GM19023 (cell line): ENCODE measurements around the gene PANK4.
"Not testable (repeated sequence)": the region's sequence is repeated elsewhere in the genome, so short reads cannot be mapped to it uniquely, and the experiment has no call there.

Experiments used
- ATAC-seq: cut with Tn5 transposase; IDR thresholded peaks from one replicate; pipeline ENCODE4 v1.9.1; 2021; ENCODE audit warnings: mild to moderate bottlenecking, moderate library complexity; ENCODE audit not compliant: unreplicated experiment

PANK4 gene

DNA sequence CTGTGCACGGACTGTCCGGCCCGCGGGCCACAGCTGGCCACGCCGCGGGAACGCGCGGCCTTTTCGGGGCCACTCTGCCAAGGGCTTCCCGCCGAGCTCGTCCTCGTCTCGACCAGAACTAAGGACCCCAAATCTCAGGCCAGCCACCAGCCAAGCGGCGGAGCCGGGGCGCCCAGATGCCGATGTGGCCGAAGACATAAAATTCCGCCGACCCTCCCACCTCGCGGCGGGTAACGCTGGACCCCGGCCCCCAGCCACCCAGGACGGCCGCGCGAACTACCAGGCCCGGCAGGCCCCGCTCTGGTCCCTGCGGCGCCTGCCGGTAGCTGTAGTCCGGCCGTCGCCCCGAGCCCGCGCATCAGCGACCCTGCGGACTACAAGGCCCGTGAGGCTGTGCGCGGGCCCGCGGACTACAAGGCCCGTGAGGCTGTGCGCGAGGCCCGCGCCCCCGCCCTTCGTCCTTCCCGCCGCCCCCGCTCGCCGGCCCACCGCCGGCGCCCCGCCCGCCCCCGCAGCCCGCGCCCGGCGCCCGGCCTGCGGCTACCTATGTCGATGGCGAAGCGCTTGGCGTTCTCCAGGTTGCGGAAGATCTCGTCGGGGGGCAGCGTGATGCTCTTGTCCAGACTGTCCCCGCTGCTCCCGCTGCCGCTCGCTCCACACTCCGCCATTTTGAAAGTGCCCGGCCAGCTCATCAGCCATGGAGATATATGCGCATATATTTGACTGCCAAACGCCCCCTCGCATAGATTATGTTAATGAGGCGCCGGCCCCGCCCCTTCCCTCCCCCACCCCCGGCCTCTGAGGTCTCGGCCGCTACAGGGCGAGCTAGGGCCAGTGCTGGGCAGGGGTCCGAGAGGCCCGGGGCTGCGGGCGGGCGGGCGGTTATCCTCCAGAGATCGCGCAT lies at the start of gene PANK4:
TSS of gene PANK4 (minus strand) at position 677 of the 904 bp plus-strand sequence. CDS start at position 668, 9 bp downstream.
- ATAC-seq = peak; percentile 80

DNA sequence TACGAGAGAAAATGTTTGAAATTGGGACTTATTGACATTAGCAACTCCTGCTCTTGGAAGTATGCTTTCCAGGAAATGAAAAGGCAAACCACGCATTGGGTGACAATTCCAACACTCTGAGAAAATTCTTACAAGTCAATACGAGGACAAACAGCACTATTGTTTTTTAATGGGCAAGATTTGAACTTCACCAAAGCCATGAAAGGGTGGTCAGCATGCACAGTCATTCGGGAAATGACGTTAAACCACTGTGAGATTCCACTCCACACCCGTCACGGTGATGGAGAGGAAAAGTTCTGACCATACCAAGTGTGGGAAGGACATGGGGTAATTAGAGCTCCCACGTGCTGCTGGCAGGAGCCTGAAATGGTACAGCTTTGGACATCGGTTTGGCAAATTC lies 48.0 kb upstream of the PANK4 start:
- no peak for ATAC-seq

DNA sequence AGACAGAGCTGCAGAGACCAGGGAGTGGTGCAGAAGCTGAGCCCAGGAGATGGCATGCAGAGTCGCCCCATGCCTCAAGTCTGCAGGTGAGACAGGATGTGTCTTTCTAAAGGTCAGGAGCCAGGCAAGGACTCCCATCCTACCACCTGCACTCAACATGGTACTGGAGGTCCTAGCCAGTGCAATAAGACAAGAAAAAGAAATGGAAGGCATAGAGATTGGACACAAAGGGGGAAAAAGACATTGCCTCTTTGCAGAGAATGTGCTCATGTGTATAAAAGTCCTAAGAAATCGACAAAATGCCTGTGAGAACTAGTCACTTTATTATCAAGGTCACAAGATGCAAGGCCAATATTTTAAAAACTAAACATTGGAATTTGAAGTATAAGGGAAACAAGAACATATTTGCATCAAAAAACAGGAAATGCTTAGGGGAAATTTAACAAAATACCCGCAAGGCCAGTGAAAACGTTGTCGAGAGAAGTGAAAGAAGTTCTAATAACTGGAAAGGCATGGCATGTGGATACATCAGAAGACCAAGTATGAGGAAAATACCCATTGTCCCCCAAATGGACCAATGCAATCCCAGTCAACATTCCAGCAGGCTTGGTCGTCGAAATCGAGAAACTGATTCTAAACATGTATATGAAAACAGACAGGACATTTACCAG lies 47.0 kb upstream of the PANK4 start:
- ATAC-seq = no peak

DNA sequence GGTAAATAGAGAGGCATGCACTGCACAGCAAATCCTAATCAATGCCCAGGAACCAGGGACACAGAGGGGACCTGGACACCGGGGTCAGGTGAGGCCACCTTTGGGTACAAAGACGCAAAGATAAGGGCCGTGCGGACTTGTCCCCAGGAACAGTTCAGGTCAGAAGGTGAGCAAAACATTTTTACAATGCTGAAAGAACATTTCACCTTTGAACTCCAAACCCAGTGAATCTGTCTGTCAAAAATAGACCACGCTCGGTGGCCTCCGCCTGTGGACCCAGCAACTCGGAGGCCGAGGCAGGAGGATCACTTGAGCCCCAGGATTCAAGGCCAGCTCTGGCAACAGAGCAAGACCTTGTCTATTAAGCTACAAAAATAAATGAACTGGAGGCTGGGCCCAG lies 45.0 kb upstream of the PANK4 start:
- no peak for ATAC-seq

DNA sequence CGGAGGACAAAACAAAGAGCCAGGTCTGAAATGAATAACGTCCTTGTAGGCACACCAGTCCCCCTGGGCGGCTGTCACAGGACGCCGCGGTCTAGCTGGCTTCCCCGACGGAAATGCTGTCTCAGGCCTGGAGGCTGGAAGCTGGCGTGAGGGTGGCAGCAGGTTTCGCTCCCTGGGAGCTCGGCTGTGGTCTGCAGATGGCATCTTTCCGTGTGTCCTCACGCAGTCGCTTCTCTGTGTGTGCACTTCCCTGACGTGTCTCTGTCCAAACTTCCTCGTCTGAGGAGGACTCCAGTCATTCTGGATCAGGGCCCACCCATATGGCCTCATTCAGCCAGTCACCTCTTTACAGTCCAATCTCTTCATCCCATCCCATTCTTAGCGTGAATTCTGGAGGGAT lies 43.9 kb upstream of the PANK4 start:
- no peak for ATAC-seq

DNA sequence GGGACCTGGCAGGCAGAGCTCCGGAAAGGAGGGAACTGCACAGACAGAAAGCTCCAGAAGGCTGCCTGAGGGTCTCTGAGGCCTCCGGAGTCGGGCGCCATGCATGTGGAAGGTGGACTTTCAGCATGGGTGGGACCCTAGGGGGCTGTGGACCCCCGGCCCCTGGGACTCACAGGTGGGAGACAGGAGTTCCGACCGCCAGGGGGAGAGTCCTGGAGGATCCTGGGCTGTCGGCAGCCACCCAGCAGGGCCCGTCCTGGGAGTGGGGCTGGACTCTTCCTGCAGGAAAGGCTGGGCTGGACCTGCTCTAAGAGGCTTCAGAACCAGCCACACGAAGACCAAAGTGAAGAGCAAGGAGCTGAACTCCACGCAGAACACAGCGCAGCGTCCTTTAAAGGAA lies 43.3 kb upstream of the PANK4 start:
- not testable (repeated sequence) for ATAC-seq

DNA sequence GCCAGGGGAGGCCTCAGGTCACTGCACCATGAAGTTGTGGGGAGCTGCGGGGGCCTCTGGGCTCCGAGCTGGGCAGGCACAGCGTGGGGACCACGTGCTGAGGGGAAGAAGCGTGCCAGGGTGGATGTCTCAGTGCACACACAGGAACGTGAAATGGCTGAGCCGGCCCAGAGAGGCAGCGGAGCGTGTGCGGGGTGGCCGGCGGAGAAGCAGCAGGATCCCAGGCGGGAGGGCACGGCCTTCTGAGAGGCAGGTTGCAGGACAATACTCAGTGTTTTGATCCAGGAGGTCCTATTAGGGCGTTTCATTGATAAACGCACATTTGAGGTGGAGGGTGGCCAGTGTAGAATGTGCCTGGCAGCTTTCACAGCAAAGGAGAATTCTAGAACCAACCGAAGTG lies 42.7 kb upstream of the PANK4 start:
- ATAC-seq = no peak

DNA sequence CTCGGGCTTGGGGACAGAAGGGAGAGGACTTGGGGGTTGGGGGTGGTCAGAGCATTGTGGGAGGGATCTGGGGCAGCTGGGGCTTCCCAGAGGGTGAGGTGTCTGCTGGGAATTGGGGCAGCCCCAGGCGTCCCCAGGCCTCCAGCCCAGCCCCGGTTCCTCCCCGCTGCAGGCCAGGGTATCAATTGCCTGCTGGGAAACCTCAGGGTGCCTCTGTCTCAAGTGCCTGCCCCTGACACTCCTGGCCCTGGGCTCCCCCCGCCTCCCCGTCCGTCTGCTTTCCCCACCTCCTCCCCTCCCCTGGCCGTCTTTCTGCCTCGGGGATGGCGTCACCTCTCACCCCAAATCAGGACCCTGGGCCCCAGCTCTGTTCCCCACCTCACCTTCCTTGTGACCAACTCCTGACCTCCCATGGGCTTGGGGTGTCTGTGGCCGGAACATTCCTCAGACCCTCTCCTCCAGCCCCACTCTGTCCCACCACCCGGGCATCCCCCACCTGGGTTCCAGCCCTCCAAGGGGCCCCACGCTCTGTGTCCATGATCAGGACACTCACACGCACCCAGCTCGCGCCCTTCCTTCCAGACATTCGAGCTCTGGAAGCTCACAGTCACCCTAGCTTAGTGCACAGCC lies 41.9 kb upstream of the PANK4 start:
- not testable (repeated sequence) for ATAC-seq

DNA sequence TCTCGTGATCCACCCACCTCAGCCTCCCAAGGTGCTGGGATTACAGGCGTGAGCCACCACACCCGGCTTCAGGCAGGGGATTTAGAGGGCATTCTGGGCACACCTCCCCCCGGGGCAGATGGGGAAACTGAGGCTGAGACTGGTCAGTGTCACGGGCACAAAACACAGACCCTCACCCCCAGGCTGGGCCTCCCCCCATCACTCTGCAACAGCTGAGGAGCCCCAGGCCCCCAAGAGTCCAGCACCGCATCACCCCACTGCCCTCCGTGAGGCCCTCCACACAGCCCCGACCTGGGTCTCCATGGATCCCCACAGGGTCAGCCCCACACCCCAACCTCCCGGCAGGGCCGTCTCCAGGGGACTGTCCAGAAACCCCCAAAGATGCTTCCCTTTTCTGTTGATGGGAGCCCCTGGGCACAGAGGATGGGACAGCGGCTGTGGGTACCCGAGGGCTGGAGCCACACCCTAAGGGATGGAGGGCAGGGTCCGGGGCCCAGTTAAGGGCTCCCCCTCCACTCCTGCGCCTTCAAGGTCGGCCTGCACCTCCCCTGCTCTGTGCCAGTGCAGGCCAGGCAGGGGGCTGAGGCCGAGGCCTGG lies 40.8 kb upstream of the PANK4 start:
- ATAC-seq = no peak

DNA sequence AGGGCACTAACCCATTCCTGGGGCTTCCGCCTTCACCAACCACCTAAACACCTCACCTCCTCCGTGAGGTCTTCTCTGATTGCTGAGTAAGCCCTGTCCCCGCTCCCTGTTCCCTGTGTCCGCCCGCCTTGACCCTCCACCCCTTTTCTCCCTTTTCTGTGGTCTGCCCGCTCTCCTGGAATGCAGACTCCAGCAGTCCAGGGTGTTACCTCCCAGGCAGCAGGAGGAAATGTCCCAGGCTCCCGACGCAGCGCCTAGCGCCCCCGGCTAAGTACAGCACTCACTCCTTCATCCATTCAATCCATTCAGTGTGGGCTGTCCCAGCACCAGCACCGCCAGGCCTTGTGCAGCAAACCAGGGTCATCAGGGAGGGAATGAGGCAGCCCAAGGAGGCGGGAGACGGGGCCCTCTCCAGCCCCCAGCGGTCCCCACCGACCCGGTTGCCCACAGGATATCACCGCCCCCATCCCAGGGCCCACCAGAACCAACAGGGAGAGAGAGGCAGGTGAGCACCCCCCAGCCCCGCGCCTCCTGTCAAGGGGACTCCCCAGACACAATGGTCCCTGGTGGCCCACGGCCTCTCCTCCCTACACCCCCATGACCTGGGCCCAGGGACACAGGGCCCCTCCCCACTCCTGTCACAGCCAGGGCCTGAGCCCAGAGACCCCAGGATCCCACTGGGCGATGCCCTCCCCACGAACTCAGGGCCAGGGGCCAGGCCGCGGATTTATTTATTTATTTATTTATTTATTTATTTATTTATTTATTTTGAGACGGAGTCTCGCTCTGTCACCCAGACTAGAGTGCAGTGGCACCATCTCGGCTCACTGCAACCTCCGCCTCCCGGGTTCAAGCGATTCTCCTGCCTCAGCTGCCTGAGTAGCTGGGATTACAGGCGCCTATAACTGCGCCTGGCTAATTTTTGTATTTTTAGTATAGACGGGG lies 40.0 kb upstream of the PANK4 start:
- ATAC-seq = no peak

DNA sequence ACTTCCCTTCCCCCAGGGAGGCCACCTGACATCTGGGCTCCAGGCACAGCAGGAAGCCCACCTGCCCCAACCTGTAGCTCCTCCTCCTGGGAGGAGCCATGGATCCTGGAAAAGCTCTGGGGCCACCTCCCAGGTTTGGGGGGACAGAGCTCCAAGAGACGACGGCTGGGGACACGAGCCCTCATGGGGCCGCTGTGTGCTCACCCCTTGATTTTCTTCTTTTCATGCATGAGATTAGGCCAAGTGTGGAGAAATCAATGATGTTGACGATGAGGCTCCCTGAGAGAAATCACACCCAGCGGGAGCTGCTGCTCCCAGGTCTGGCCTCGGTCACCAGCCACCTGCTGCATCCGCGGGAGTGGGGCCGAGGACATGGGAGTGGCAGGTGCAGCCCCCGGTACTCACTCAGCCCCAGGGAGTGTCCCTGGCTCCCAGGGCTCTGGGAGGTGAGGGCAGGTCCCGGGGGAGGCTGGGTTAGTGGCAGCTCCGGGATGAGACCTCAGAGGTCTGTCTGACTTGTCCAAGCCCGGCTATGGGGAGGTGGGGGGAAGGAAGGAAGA lies 38.5 kb upstream of the PANK4 start:
- ATAC-seq = no peak

DNA sequence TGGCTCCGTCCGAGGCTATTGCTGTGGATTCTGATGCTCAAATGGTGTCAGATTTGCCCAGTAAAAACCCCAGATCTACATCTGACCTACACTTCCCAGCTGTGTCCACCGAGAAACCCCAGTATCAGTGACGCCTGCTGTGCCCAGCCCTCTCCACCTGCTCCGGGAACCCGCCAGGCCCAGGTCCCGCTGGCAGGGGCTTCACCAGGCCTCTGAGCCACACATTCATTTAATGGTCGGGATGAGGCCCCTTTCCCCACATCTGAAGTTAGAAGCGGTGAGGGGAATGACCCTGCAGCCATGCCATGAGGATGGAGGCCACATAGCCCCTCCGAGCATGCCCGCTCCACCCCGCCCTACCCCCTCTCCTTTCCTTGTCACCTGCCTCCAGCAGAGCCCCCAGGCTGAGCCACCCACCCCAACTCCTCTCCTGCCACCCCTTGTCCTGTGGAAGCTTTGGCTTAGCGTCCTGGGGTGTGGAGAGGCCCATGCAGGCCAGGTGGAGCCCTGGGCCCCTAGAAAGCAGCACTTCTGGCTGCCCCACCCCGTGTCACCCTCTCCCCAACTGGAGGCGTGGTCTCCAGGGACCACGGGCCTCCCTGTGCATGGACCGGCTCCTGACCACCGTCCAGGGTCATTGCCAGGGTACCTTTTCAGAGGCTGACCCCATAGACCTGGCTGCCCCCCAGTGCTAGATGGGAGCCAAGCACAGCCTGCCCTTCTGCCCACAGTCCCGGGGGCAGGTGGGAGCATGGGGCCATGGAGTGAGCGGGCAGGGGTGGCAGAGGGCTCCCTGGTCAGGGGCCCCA lies 37.8 kb upstream of the PANK4 start:
- no peak for ATAC-seq

DNA sequence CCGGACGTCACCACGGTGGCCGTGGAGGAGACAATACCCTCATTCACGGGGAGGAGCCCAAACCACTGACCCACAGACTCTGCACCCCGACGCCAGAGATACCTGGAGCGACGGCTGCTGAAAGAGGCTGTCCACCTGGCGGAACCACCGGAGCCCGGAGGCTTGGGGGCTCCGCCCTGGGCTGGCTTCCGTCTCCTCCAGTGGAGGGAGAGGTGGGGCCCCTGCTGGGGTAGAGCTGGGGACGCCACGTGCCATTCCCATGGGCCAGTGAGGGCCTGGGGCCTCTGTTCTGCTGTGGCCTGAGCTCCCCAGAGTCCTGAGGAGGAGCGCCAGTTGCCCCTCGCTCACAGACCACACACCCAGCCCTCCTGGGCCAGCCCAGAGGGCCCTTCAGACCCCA lies 36.8 kb upstream of the PANK4 start:
- no peak for ATAC-seq

DNA sequence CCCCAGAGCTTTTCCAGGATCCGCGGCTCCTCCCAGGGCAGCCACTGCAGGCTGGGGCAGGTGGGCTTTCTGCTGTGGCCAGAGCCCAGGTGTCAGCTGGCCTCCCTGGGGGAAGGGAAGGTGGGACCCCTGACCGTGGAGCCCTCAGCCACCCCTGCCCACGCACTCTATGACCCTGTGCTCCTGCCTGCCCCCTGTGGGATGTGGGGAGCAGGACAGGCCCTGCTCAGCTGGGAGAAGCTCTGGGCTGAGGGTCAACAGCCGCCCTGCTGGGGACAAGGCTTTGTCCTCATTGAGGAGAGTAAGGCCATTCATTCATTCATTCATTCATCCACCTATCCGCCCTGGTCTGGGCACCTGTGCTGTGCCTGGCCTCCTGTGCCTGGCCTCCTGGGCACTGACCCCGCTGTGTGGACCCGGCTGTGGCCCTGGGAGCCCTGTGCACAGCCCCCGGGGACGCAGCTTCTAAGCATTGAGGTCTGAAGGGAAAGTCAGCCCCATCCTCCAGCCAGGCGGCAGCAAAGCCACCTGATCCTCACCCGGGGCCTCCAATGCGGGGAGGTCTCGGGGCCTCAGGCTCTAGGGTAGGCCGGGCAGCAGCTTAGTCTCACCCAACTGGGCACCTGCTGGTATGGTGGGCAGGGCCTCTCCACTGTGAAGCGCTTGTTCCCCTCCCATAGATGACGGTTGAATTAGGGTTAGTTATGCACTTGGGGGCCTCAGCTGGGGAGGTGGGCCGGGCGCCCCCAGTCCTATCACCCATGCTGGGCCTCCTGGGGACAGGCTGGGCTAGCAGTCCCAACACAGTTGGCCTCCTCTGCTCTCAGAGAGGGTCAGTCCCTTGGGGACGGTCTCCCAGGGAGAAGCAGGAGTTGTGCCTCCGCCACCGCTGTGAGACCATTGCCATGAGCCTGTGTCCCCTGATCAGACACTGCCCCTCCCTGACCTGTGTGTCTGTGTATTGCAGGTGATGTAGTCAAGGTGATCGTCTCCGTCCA lies 35.8 kb upstream of the PANK4 start:
- ATAC-seq = no peak

DNA sequence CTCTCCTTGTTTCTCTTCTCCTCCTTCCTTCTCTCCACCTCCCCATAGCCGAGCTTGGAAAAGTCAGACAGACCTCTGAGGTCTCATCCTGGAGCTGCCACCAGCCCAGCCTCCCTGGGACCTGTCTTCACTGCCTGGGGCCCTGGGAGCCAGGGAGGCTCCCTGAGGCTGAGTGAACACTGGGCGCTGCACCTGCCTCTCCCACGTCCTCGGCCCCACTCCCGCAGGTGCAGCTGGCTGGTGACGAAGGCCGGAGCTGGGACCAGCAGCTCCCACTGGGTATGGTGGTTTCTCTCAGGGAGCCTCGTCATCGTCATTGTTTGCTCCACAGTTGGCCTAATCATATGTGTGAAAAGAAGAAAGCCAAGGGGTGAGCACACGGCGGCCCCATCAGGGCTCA lies 35.0 kb upstream of the PANK4 start:
- ATAC-seq = no peak

DNA sequence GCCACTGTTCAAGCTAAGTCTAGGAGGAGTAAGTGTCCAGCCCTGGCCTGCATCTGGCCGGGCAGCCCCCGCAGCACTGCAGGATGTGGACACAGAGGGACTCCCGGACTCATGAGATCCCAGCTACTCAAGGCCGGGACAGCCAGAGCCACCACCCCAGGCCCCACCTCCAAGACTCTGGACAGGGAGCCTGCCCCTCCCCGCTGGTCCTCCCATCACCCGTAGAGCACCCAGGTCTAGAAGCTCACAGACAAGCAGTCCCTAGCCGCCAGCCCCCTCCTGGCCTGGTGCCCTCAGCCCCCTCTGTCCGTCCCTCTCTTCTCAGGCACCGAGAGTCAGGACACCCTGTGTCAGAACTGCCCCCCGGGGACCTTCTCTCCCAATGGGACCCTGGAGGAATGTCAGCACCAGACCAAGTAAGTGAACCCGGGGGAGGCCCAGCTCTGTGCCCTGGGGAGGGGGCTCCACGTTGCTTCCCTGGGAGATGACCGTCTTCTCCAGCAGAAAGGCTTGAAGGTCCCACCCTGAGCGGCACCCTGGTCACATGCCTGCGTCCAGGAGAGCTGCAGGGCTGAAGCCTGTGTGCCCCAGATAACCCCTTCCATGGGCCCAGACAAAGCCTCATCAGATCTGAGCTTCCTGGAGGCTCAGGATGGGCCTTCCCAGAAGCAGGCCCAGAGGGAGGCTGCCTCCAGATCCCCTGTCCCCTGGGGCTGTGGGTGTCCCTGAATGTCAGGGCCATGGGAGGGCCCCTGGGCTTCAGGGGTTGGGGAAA lies 34.1 kb upstream of the PANK4 start:
- no peak for ATAC-seq
